Stomach (tissue), 9 donors: Measurements from ENCODE around the gene IRF4. TPM values are rescaled to one million over a fixed set of nuclear protein-coding genes. Genes with fewer than 3 reads are reported as not detected.
A peak's percentile ranks its signal among the peaks of the same experiment; 100 is the strongest.
"Not testable (repeated sequence)": the region's sequence is repeated elsewhere in the genome, so short reads cannot be mapped to it uniquely, and the experiment has no call there.

Experiments
- DNase-seq, 2 donors: peaks; one replicate each; pipeline versions ENCODE4 v3.0.0 to v3.0.0-alpha.2; 2013 to 2019
- H3K27ac ChIP-seq, 5 donors: fragments of 200-600 bp in 4 of 5; sonication (generic) in 4 of 5; one replicate each; pipeline ENCODE4 v1.5.1; 2013 to 2019; ENCODE audit warnings: mild to moderate bottlenecking in 1 of 5, moderate library complexity in 1 of 5
- H3K27me3 ChIP-seq, 3 donors: fragments of 200-600 bp; sonication (generic); one replicate each; pipeline ENCODE4 v1.5.1; 2017 to 2019; ENCODE audit warnings: mixed run types in 1 of 3
- H3K36me3 ChIP-seq, 4 donors: fragments of 200-600 bp; sonication (generic); 1 replicate in 3 of 4; 2 replicates in 1 of 4; pipeline ENCODE4 v1.5.1; 2016 to 2019
- H3K4me1 ChIP-seq, 4 donors: fragments of 200-600 bp; sonication (generic); one replicate each; pipeline ENCODE4 v1.5.1; 2016 to 2019
- H3K4me3 ChIP-seq, 4 donors: fragments of 200-600 bp; sonication (generic) in 3 of 4; one replicate each; pipeline ENCODE4 v1.5.1; 2016 to 2019; ENCODE audit warnings: mild to moderate bottlenecking in 1 of 4
- H3K9me3 ChIP-seq, 4 donors: fragments of 200-600 bp; sonication (generic); one replicate each; pipeline ENCODE4 v1.5.1; 2016 to 2019
- EP300 ChIP-seq: sonication (generic); formaldehyde crosslinking; IDR thresholded peaks from one replicate; pipeline ENCODE4 v1.6.1; 2017; ENCODE audit warnings: antibody characterized with exemption
- POLR2A ChIP-seq, 4 donors: fragments of 450-650 bp; IDR thresholded peaks; one replicate each; pipeline ENCODE4 v1.6.1; 2016; ENCODE audit warnings: antibody characterized with exemption in 4 of 4, control low read depth in 2 of 4, mild to moderate bottlenecking in 1 of 4, moderate library complexity in 1 of 4
- POLR2AphosphoS5 ChIP-seq, 3 donors: sonication (generic); formaldehyde crosslinking; IDR thresholded peaks; one replicate each; pipeline ENCODE4 v1.6.1; 2016; ENCODE audit warnings: antibody characterized with exemption in 3 of 3
- WGBS, 5 donors: extraction: QIAGEN DNeasy Blood & Tissue Kit in 3 of 5; methylation state at CpG; one replicate each; pipeline versions ENCODE4 v1.1.5 to v1.1.7; 2013 to 2018; 5-methylcytosine and 5-hydroxymethylcytosine counted together
- intact Hi-C: fragments of 100-400 bp; cut with DNase I; formaldehyde crosslinking; loops from one replicate; pipeline ENCODE4 v1.15.1; 2023; ENCODE audit warnings: low total_unique reads
- polyA plus RNA-seq, 3 donors: library from polyadenylated mRNA; stranded (reverse); fragments of 200-250 nt; gene quantifications; one replicate each; pipeline ENCODE4 v1.2.3, GENCODE V29; 2013
- total RNA-seq, 5 donors: library from RNA; depleted of rRNA; stranded (reverse); fragments of >200 nt; gene quantifications; one replicate each; pipeline versions ENCODE4 v1.1.0 to v1.2.3, GENCODE V29; 2014 to 2016
- TF ChIP-seq, protein P1 (sequence below), 7 experiments: fragments of 450-650 bp in 4 of 7; fragments of 200-600 bp in 3 of 7; sonication (generic) in 3 of 7; IDR thresholded peaks; one replicate each; pipeline ENCODE4 v1.5.1; 2016 to 2019; ENCODE audit warnings: antibody characterized with exemption in 7 of 7, control low read depth in 2 of 7, mild to moderate bottlenecking in 1 of 7
- donor health status: healthy with polysubstance abuse.
- donor health status: Bipolar disorder and iron deficiency.
- donor health status: healthy.

Gene IRF4
- total and polyA plus RNA-seq, 8 donors: 0.48 to 7.0 (median 2.6) TPM; not detected in 1

DNA sequence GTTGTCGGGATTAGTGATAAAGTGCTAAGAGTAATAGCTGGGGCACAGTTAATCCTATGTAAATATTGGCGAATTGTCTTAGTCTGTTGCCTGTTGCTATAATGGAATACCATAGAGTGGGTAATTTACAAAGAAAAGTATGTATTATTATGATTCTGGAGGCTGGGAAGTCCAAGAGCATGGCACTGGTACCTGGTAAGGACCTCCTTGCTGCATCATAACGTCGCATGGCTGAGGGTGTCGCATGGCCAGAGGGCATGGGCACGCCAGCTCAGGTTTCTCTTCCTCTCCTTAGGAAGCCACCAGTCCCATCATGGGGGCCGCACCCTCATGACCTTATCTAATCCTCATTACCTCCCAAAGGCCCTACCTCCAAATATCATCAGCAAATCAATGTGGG, 29.7 kb downstream of the IRF4 start:
- intact Hi-C loops: no loop called here
- 89 to 95% (median 95%) methylated on average over 7 of the region's 7 CpGs for WGBS, 5 donors
- Histone ChIP-seq H3K9me3 (peaks cover 2 to 16% (median 7%) of the 10 kb centered on the region in 4 donors), H3K4me3 (no peak overlapping the region), H3K27me3 (peaks cover 0 to 3% (median 0%) of the 10 kb centered on the region in 3 donors), H3K27ac (no peak overlapping the region), H3K4me1 (no peaks in the 10 kb centered on the region), H3K36me3 (no peaks in the 10 kb centered on the region)
- no peak for DNase-seq
- no peak for TF ChIP-seq EP300

DNA sequence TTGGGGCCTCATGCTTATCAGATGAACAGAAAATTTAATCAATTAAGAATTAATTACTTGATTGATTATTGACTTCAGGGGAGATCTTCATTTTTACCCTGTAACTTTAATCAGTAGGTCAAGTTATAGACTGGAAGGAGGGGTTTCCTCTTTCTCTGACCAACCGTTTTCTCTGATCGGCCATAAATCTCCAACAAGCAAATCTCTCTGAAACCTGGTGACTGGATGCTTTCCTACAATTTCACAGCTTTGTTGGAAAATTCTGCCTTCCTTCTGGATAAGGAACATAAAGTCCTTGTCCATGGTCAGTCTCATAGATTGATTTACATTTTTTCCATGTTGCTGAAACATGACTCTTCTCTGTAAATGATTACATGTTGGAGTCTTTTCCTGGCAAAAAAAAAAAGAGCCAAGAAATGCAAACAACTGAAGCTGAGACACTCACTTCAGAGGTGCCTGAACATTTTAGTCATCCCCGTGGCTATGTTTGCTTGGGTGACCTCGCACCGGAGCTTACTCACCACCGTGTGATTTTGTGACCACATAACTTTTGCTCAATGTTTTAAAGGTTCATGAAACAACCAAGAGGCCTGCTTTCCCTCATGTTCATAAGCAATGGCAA, 31.0 kb downstream of the IRF4 start:
- no peak overlapping the region for H3K27ac ChIP-seq
- no peaks in the 10 kb centered on the region for H3K36me3 ChIP-seq
- intact Hi-C loops: no loop called here
- peaks cover 0 to 3% (median 0%) of the 10 kb centered on the region in 3 donors for H3K27me3 ChIP-seq
- H3K9me3 ChIP-seq: peaks cover 2 to 12% (median 7%) of the 10 kb centered on the region in 4 donors
- H3K4me1 ChIP-seq: no peaks in the 10 kb centered on the region
- WGBS, 5 donors: 34 to 43% (median 36%) methylated on average over 6 of the region's 6 CpGs
- DNase-seq: peak in 1 of 2 donors; percentile 46
- TF ChIP-seq EP300 (no peak), POLR2AphosphoS5 (IDR thresholded peaks at IDR 0.05) (no peak), POLR2A (IDR thresholded peaks at IDR 0.05) (no peak)
- TF ChIP-seq, protein P1, sequence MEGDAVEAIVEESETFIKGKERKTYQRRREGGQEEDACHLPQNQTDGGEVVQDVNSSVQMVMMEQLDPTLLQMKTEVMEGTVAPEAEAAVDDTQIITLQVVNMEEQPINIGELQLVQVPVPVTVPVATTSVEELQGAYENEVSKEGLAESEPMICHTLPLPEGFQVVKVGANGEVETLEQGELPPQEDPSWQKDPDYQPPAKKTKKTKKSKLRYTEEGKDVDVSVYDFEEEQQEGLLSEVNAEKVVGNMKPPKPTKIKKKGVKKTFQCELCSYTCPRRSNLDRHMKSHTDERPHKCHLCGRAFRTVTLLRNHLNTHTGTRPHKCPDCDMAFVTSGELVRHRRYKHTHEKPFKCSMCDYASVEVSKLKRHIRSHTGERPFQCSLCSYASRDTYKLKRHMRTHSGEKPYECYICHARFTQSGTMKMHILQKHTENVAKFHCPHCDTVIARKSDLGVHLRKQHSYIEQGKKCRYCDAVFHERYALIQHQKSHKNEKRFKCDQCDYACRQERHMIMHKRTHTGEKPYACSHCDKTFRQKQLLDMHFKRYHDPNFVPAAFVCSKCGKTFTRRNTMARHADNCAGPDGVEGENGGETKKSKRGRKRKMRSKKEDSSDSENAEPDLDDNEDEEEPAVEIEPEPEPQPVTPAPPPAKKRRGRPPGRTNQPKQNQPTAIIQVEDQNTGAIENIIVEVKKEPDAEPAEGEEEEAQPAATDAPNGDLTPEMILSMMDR (IDR thresholded peaks at IDR 0.05): no peak
- H3K4me3 ChIP-seq: no peak overlapping the region

DNA sequence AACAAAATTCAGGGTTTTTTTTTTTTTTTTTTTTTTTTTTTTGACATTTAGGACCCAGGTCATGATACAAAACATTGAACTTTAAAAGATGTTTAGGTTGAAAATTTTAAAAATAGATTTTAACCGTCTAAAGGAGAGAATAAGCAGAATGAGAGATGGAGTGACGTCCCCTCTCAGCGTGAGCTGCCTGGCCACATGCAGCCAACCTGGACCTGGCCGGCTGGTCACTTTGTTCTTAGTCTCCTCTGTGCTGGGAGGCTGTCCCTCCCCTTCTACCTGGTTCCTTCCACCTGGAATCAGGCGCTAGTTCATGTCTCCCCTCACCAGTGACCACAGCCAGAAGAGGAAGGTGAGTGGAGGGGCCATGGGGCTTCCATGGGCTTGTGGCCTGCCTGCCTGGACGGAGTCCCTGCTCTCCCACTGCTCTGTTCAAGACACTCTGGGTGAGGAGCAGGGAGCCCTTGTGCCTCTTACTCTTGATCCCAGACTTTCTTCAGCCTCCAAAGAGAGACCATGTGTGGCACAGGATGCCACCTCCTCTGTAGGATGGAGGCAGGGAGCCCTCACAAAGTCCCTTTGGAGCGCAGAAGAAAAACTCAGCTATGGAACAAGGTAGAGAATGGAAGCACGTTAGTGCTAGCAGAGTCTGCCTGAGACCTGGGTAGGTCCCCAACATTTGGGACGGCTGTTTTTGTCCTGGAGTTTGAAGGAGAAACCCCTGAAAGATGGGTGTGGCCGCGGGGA, 31.7 kb downstream of the IRF4 start:
- Histone ChIP-seq H3K27me3 (peaks cover 0 to 7% (median 0%) of the 10 kb centered on the region in 3 donors), H3K9me3 (peaks cover 2 to 12% (median 7%) of the 10 kb centered on the region in 4 donors), H3K27ac (peak overlapping the region in 1 of 5 donors; percentile 14), H3K36me3 (no peaks in the 10 kb centered on the region), H3K4me1 (no peaks in the 10 kb centered on the region), H3K4me3 (no peak overlapping the region)
- TF ChIP-seq POLR2AphosphoS5 (IDR thresholded peaks at IDR 0.05): no peak
- WGBS, 5 donors: 86 to 93% (median 90%) methylated on average over 11 of the region's 11 CpGs
- DNase-seq: no peak
- intact Hi-C loops: no loop called here

DNA sequence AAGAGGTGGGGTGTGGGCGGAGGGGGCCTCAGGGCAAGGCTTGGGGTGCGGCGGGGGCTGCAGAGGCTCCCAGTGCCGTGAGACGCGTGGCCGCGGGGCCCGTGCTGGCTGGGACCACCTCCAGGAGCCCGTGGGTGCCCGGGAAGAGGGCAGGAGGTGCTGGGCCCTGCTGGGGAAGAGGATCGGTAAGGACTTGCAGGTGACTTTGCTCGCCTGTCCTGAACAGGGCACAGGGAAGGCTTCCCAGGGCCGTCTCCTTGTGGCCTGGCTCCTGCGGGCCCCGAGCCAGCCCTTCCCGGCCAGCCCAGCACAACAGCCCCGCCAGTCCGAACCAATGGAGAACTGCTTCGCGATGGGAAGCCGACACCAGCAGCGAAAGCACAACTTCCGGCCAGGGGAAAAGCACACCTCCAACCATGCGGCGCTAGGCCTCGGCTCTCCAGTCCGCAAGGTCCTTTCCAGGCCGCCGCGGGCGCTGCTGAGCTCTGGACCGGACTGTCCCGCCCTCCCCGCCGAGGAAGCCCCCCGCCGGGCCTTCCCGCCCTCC, 32.3 kb downstream of the IRF4 start:
- no peaks in the 10 kb centered on the region for H3K36me3 ChIP-seq
- DNase-seq: no peak
- H3K27me3 ChIP-seq: peaks cover 0 to 7% (median 0%) of the 10 kb centered on the region in 3 donors
- peaks cover 2 to 12% (median 7%) of the 10 kb centered on the region in 4 donors for H3K9me3 ChIP-seq
- no peak for TF ChIP-seq EP300
- no peak for TF ChIP-seq POLR2AphosphoS5 (IDR thresholded peaks at IDR 0.05)
- TF ChIP-seq, protein P1 (IDR thresholded peaks at IDR 0.05): no peak
- no peak for TF ChIP-seq POLR2A (IDR thresholded peaks at IDR 0.05)
- H3K4me1 ChIP-seq: no peaks in the 10 kb centered on the region
- intact Hi-C loops: no loop called here
- WGBS, 5 donors: 94 to 98% (median 96%) methylated on average over 28 to 39 of the region's 39 CpGs
- H3K4me3 ChIP-seq: no peak overlapping the region
- H3K27ac ChIP-seq: no peak overlapping the region

DNA sequence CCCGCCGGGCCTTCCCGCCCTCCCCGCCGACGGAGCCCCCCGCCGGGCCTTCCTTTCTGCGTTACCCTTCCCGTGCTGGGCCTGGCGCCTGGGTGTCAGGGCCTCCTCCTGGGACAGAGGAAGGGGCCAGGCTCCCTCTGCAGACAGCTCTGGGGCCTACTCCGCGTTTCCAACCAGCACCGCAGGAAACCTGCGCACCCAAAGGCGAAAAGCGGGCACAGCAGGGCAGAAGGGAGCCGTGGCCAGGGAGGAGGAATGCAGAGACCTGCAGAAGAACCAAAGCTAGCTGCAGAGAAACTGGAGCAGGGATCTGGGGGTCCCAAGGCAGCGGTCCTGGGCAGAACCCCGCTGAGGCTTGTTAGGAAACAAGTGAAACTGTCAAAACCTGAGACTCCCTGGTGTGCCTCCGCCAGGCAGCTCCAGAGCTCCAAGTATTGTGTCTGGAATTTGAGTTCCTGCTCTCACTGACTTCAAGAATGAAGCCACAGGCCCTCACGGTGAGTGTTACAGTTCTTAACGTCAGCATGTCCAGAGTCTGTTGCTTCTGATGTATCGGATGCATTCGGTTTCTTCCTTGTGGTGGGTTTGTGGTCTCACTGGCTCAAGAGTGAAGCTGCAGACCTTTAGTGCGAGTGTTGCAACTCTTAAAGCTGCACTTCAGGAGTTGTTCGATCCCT, 33.3 kb downstream of the IRF4 start:
- peaks cover 0 to 3% (median 0%) of the 10 kb centered on the region in 3 donors for H3K27me3 ChIP-seq
- intact Hi-C loops: no loop called here
- H3K4me3 ChIP-seq: no peak overlapping the region
- no peak for TF ChIP-seq POLR2A (IDR thresholded peaks at IDR 0.05)
- TF ChIP-seq, protein P1 (IDR thresholded peaks at IDR 0.05): no peak
- TF ChIP-seq EP300: no peak
- TF ChIP-seq POLR2AphosphoS5 (IDR thresholded peaks at IDR 0.05): no peak
- no peaks in the 10 kb centered on the region for H3K36me3 ChIP-seq
- H3K4me1 ChIP-seq: no peaks in the 10 kb centered on the region
- H3K27ac ChIP-seq: no peak overlapping the region
- WGBS, 5 donors: 91 to 96% (median 93%) methylated on average over 16 to 27 of the region's 27 CpGs
- DNase-seq: no peak
- peaks cover 2 to 12% (median 7%) of the 10 kb centered on the region in 4 donors for H3K9me3 ChIP-seq

DNA sequence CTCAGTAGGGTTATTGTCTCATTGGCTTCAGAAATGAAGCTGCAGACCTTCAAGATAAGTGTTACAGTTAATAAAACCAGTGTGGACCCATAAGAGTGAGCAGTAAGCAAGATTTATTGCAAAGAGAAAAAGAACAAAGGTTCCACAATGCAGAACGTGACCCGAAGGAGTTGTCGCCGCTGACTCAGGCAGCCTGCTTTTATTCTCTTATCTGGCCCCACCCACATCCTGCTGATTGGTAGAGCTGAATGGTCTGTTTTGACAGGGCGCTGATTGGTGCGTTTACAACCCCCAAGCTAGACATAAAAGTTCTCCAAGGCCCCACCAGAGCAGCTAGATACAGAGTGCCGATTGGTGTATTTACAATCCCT, 33.9 kb downstream of the IRF4 start:
- H3K27me3 ChIP-seq, DNase-seq, H3K4me3 ChIP-seq, H3K36me3 ChIP-seq, H3K4me1 ChIP-seq, H3K27ac ChIP-seq, intact Hi-C loops: not testable (repeated sequence)
- 41 to 74% (median 51%) methylated on average over 7 of the region's 7 CpGs for WGBS, 5 donors
- H3K9me3 ChIP-seq: peaks cover 2 to 11% (median 7%) of the 10 kb centered on the region in 4 donors

DNA sequence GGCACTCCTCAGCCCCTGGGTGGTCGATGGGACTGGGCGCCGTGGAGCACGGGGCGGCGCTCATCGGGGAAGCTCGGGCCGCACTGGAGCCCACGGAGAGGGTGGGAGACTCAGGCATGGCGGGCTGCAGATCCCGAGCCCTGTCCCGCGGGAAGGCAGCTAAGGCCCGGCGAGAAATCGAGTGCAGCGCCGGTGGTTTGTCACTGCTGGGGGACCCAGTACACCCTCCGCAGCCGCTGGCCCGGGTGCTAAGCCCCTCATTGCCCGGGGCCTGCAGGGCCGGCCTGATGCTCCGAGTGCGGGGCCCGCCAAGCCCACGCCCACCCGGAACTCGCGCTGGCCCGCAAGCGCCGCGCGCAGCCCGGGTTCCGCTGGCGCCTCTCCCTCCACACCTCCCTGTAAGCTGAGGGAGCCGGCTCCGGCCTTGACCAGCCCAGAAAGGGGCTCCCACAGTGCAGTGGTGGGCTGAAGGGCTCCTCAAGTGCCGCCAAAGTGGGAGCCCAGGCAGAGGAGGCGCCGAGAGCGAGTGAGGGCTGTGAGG, 34.7 kb downstream of the IRF4 start:
- H3K36me3 ChIP-seq, intact Hi-C loops, H3K4me1 ChIP-seq, H3K9me3 ChIP-seq, H3K27me3 ChIP-seq, H3K4me3 ChIP-seq, H3K27ac ChIP-seq, DNase-seq: not testable (repeated sequence)
- 95 to 99% (median 96%) methylated on average over 30 to 45 of the region's 45 CpGs for WGBS, 5 donors
